HFFc6 (cell line): ENCODE measurements around the gene ACACB. TPM values are rescaled to one million over a fixed set of nuclear protein-coding genes. Genes with fewer than 3 reads are reported as not detected.

Source experiments
- DNase-seq: peaks from one replicate; pipeline ENCODE4 v3.0.0-alpha.2; 2018
- H3K27ac Mint-ChIP-seq: 2 replicates; pipeline ENCODE4 v1.8.0; 2020; ENCODE audit warnings: mild to moderate bottlenecking, mixed read lengths
- H3K27me3 Mint-ChIP-seq: 2 replicates; pipeline ENCODE4 v1.8.0; 2021; ENCODE audit warnings: mild to moderate bottlenecking, moderate library complexity, mixed read lengths; ENCODE audit not compliant: insufficient read depth
- H3K36me3 Mint-ChIP-seq: 2 replicates; pipeline ENCODE4 v1.8.0; 2021; ENCODE audit warnings: low read depth, mixed read lengths
- H3K4me1 Mint-ChIP-seq: 2 replicates; pipeline ENCODE4 v1.8.0; 2020; ENCODE audit warnings: low read depth, mixed read lengths
- H3K4me3 Mint-ChIP-seq: 2 replicates; pipeline ENCODE4 v1.8.0; 2020; ENCODE audit warnings: mild to moderate bottlenecking, moderate library complexity, mixed read lengths
- H3K9me3 Mint-ChIP-seq: 2 replicates; pipeline ENCODE4 v1.8.0; 2020; ENCODE audit warnings: mild to moderate bottlenecking, mixed read lengths
- CTCF ChIP-seq: fragments of 200-600 bp; sonication (generic); IDR thresholded peaks from 2 replicates; pipeline ENCODE4 v1.5.0; 2021; ENCODE audit warnings: antibody characterized with exemption, mild to moderate bottlenecking
- total RNA-seq, 6 experiments: library from RNA; stranded (reverse); fragmentation: NEBNext Ultra II Directional; extraction: Animal tissue kit (Norgen Biotek cat#: 25700); gene quantifications; 2 replicates in 1 of 6; 3 replicates in 5 of 6; pipeline ENCODE4 v1.2.3, GENCODE V29; 2021

ACACB gene
- total RNA-seq, 6 experiments from 2014 or later, result 1.0 to 2.1 (median 1.3) TPM

GRCh38 chr12:109223211-109223610 lies 106.8 kb downstream of the ACACB start:
- H3K27ac Mint-ChIP-seq, result no peak overlapping the region
- no peaks in the 10 kb centered on the region for H3K4me1 Mint-ChIP-seq
- no peak for DNase-seq
- TF ChIP-seq CTCF, result no peak
- H3K4me3 Mint-ChIP-seq, result no peak overlapping the region
- no peaks in the 10 kb centered on the region for H3K9me3 Mint-ChIP-seq
- no peaks in the 10 kb centered on the region for H3K27me3 Mint-ChIP-seq
- no peaks in the 10 kb centered on the region for H3K36me3 Mint-ChIP-seq

- Mint-ChIP-seq H3K36me3 (no peaks in the 10 kb centered on the region), H3K9me3 (no peaks in the 10 kb centered on the region), H3K27ac (no peak overlapping the region), H3K4me1 (no peaks in the 10 kb centered on the region), H3K27me3 (no peaks in the 10 kb centered on the region), H3K4me3 (no peak overlapping the region)
- TF ChIP-seq CTCF, result no peak
- DNase-seq, result no peak
Observed at GRCh38 chr12:109223868-109224267, 107.5 kb downstream of the ACACB start.

- H3K4me1 Mint-ChIP-seq, result no peaks in the 10 kb centered on the region
- no peak for TF ChIP-seq CTCF
- no peaks in the 10 kb centered on the region for H3K36me3 Mint-ChIP-seq
Observed at GRCh38 chr12:109228664-109229063, 112.3 kb downstream of the ACACB start.

GRCh38 chr12:109230193-109230592 lies 113.8 kb downstream of the ACACB start:
- no peak overlapping the region for H3K27ac Mint-ChIP-seq
- TF ChIP-seq CTCF, result no peak
- no peaks in the 10 kb centered on the region for H3K4me1 Mint-ChIP-seq

More at GRCh38 chr12:109228664-109229063, 112.3 kb downstream of the ACACB start:
- Mint-ChIP-seq H3K27me3 (peaks cover 2% of the 10 kb centered on the region; the same call in 1 of the 2 replicates), H3K9me3 (no peaks in the 10 kb centered on the region; the same call in 1 of the 2 replicates), H3K4me3 (no peak overlapping the region), H3K27ac (no peak overlapping the region)
- no peak for DNase-seq

GRCh38 chr12:109232731-109233130 lies 116.3 kb downstream of the ACACB start:
- peaks cover 2% of the 10 kb centered on the region for H3K27me3 Mint-ChIP-seq
- H3K9me3 Mint-ChIP-seq, result no peaks in the 10 kb centered on the region; the same call in 1 of the 2 replicates
- no peak for DNase-seq
- no peak overlapping the region for H3K27ac Mint-ChIP-seq
- no peak overlapping the region for H3K4me3 Mint-ChIP-seq
- H3K36me3 Mint-ChIP-seq, result no peaks in the 10 kb centered on the region
- no peaks in the 10 kb centered on the region for H3K4me1 Mint-ChIP-seq
- TF ChIP-seq CTCF, result no peak

More at GRCh38 chr12:109230193-109230592, 113.8 kb downstream of the ACACB start:
- no peaks in the 10 kb centered on the region for H3K36me3 Mint-ChIP-seq
- no peak overlapping the region for H3K4me3 Mint-ChIP-seq
- DNase-seq, result no peak
- H3K9me3 Mint-ChIP-seq, result no peaks in the 10 kb centered on the region; the same call in 1 of the 2 replicates
- H3K27me3 Mint-ChIP-seq, result peaks cover 2% of the 10 kb centered on the region

- Mint-ChIP-seq H3K9me3 (no peaks in the 10 kb centered on the region; the same call in 1 of the 2 replicates), H3K27ac (no peak overlapping the region), H3K4me3 (no peak overlapping the region)
Observed at GRCh38 chr12:109234012-109234411, 117.6 kb downstream of the ACACB start.

More at GRCh38 chr12:109234012-109234411, 117.6 kb downstream of the ACACB start:
- TF ChIP-seq CTCF, result no peak
- Mint-ChIP-seq H3K27me3 (peaks cover 2% of the 10 kb centered on the region), H3K36me3 (no peaks in the 10 kb centered on the region), H3K4me1 (no peaks in the 10 kb centered on the region)
- no peak for DNase-seq
